Measurements from ENCODE around the gene NINJ1.

DNA sequence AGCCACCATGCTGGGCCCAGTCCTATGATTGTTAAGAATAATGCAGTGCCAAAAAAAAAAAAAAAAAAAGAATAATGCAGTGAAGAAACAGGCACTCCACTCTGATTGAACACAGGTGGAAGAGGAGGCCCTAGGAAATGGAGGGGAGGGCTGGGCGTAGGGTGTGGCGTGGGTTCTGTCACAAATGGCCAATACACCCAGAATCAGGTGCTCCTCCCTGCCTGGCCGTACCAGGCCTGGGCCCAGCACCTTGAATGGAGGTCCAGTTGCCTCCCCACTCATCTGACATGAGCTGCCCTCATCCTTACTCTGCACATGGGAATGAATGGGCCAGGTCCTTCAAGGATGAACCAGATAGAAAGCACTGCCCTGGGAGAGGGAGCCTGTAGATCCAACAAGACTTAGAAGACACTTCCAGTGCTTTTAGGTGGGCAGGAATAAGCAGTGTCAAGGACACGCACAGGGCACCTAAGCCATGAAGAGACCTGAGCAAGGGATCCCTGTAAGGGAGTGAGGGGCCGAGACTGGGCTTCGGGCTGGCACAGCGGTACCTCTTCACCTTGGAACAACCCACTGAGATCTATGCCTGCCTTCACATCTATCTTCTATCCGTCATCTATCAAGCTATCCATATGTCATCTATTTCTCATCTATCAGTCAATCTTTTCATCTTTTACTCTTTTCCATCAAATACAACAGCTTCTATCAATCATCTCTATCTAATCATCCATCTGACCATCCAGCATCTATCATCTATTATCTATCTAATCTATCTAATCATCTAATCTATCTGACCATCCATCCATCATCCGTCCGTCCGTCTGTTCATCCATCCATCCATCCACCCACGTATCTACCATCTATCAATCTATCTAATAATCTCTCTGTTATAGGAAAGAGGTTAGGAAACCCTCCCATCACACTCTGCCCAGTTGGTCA is 15.9 kb downstream of the NINJ1 start:
- no peak for TF ChIP-seq CTCF (IDR thresholded peaks at IDR 0.05)
- TF ChIP-seq EZH2 (IDR thresholded peaks at IDR 0.05; ENCODE audit: borderline replicate concordance, insufficient read depth, low read depth, low read length, poor library complexity, severe bottlenecking), result no peak
